WERI-Rb-1 (cell line): ENCODE results near the gene RBSN.

Source experiments
- DNase-seq: peaks from one replicate; pipeline ENCODE4 v3.0.0-alpha.2; 2020
- H3K27ac ChIP-seq: fragments of 250-450 bp; sonication (Bioruptor Pico); 2 replicates; pipeline ENCODE4 v1.5.1; 2020; ENCODE audit warnings: mild to moderate bottlenecking, moderate library complexity
- H3K27me3 ChIP-seq: fragments of 250-450 bp; sonication (Bioruptor Pico); 2 replicates; pipeline ENCODE4 v1.5.1; 2021; ENCODE audit warnings: mild to moderate bottlenecking, low read depth, moderate library complexity; ENCODE audit not compliant: insufficient read depth, severe bottlenecking
- H3K36me3 ChIP-seq: fragments of 250-450 bp; sonication (Bioruptor Pico); 2 replicates; pipeline ENCODE4 v1.5.1; 2020; ENCODE audit warnings: mild to moderate bottlenecking, moderate library complexity
- H3K4me3 ChIP-seq: 2 replicates; pipeline ENCODE4 v1.5.1; 2011; ENCODE audit warnings: low read depth, mild to moderate bottlenecking, control low read depth, low read length
- H3K9me3 ChIP-seq: fragments of 250-450 bp; sonication (Bioruptor Pico); 2 replicates; pipeline ENCODE4 v1.5.1; 2021; ENCODE audit warnings: mild to moderate bottlenecking, moderate library complexity; ENCODE audit not compliant: severe bottlenecking
- TF ChIP-seq, protein P1 (sequence below): IDR thresholded peaks from 2 replicates; pipeline ENCODE4 v1.5.1; 2011; ENCODE audit warnings: low read depth, mild to moderate bottlenecking, control low read depth, inconsistent platforms, low read length

The RBSN gene

DNA sequence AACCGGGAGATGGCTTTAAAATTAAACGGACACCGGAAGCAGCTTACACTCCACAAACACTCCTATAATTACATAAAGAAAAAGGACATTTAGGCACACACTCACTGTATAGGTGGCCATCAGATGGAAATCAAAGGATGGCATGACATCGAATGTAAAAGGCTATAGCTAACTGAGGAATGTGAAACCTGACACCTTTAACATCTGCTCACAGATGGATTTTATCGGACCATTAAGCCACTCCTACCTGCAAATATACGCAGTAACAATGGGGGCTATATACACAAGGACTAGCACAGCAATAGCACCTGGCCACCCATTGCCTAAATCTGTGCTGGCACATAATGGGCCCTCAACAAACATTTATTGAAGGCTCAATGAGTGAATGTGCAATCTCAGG, 14.5 kb upstream of the RBSN start:
- Histone ChIP-seq H3K9me3 (peaks cover 2% of the 10 kb centered on the region), H3K36me3 (no peaks in the 10 kb centered on the region), H3K27me3 (no peaks in the 10 kb centered on the region), H3K27ac (no peak overlapping the region), H3K4me3 (no peak overlapping the region)
- TF ChIP-seq, protein P1, sequence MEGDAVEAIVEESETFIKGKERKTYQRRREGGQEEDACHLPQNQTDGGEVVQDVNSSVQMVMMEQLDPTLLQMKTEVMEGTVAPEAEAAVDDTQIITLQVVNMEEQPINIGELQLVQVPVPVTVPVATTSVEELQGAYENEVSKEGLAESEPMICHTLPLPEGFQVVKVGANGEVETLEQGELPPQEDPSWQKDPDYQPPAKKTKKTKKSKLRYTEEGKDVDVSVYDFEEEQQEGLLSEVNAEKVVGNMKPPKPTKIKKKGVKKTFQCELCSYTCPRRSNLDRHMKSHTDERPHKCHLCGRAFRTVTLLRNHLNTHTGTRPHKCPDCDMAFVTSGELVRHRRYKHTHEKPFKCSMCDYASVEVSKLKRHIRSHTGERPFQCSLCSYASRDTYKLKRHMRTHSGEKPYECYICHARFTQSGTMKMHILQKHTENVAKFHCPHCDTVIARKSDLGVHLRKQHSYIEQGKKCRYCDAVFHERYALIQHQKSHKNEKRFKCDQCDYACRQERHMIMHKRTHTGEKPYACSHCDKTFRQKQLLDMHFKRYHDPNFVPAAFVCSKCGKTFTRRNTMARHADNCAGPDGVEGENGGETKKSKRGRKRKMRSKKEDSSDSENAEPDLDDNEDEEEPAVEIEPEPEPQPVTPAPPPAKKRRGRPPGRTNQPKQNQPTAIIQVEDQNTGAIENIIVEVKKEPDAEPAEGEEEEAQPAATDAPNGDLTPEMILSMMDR = no peak
- DNase-seq = no peak

- Histone ChIP-seq H3K9me3 (peaks cover 2% of the 10 kb centered on the region), H3K36me3 (no peaks in the 10 kb centered on the region), H3K27me3 (no peaks in the 10 kb centered on the region), H3K4me3 (no peak overlapping the region), H3K27ac (no peak overlapping the region)
- TF ChIP-seq, protein P1 = no peak
- DNase-seq = no peak
These were observed 13.1 kb upstream of the RBSN start for GRCh38 chr3:15112011-15112410.

DNA sequence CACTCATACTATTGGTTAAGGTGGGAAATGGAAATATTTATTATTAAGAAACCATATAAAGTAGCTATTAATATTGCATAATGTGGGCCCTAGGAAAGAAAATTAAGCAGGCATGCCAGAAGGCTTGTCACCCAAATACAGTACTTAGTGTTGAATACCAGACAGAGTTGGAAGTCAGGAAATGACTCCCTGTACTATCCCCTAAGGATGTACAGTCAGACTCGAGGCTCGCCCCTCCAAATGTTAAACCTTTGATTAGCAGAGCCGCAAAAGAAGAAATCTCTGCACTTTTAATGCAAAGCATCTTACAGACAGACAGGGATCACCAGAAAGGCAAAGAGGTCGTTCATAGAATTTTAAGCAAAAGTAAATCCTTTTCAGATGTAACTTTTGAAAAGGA, 11.3 kb upstream of the RBSN start:
- no peak overlapping the region for H3K4me3 ChIP-seq
- TF ChIP-seq, protein P1 = no peak
- no peak for DNase-seq
- H3K36me3 ChIP-seq = no peaks in the 10 kb centered on the region
- no peaks in the 10 kb centered on the region for H3K27me3 ChIP-seq
- H3K27ac ChIP-seq = no peak overlapping the region
- no peaks in the 10 kb centered on the region for H3K9me3 ChIP-seq

GRCh38 chr3:15108869-15109268, 9.9 kb upstream of the RBSN start:
- no peak overlapping the region for H3K4me3 ChIP-seq
- no peak for DNase-seq
- H3K36me3 ChIP-seq = no peaks in the 10 kb centered on the region
- no peak overlapping the region for H3K27ac ChIP-seq
- H3K9me3 ChIP-seq = no peaks in the 10 kb centered on the region
- no peaks in the 10 kb centered on the region for H3K27me3 ChIP-seq
- TF ChIP-seq, protein P1 = no peak

DNA sequence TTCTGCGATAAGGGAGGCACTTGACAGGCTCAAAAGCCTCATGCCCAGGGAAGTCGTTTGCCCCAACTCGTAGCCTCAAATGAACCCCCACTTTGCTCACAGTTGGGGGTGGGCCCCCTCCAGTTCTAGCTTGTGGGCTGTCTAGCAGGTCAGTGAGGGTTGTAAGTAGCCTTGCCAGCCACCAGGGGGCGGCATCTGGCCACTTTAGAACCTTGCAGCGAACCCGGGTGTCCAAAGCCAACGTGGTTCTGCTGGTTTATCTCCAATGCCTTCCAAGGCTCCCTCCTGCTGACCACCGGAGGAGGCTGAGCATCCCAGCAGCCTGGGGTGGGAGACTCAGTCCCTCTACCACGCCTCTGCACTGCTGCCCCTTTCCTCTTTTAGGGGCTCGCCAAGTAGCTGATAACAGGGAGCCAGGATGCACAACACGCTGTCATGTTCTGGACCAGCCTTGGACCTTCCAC, 9.2 kb upstream of the RBSN start:
- TF ChIP-seq, protein P1 = peak; percentile 89

DNA sequence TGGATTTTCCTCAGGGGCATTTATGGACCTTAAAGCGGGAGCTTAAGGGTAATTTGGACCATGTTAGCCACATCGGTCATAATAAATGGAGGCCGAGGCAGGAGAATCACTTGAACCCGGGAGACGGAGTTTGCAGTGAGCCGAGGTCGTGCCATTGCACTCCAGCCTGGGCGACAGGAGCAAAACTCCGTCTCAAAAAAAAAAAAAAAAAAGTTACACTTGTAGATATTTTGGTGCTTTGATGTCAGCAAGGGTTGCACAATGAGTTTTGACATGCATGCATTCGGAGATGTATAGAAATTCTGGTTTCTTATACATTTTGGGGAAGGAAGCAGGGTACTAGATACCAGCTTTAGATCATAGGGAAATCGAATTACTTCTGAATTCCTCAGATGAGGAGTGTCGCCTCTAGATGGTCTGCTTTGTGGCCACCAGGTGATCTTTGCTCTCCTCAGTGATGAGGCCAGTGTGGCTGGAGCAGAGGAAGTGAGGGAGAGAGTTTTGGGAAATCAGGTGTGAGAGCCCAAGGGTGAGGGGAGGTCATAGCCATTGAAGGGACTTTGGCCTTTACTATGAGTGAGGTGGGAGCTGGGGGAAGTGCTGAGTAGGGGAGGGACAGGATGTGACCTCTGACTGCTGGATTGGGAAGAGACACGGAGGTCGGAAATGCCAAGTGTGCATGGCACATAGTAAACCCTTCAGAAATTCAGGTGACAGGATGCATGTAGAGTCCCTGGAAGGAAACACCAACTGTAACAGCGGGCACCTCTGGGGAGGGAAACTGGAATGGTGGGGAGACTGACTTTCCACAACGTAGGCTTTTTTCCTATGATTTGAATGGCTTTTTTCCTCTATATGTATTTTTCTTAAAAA, 8.4 kb upstream of the RBSN start:
- H3K4me3 ChIP-seq = no peak overlapping the region
- no peaks in the 10 kb centered on the region for H3K27me3 ChIP-seq
- H3K27ac ChIP-seq = no peak overlapping the region
- no peaks in the 10 kb centered on the region for H3K9me3 ChIP-seq
- no peaks in the 10 kb centered on the region for H3K36me3 ChIP-seq
- TF ChIP-seq, protein P1 = no peak
- DNase-seq = no peak

More for the DNA sequence above, 9.2 kb upstream of the RBSN start:
- Histone ChIP-seq H3K36me3 (no peaks in the 10 kb centered on the region), H3K27ac (no peak overlapping the region), H3K27me3 (no peaks in the 10 kb centered on the region), H3K9me3 (no peaks in the 10 kb centered on the region), H3K4me3 (no peak overlapping the region)
- peak; percentile 76 for DNase-seq
